ENCODE measurements around the gene GNPTAB. TPM values are rescaled to one million over a fixed set of nuclear protein-coding genes. Genes with fewer than 3 reads are reported as not detected.

Gene GNPTAB
- total and polyA plus RNA-seq, 2 of the 8 experiments (the other 6 are each of a cell fraction or from before 2014, with no cell fraction given), result 21.5 to 51.3 TPM

DNA sequence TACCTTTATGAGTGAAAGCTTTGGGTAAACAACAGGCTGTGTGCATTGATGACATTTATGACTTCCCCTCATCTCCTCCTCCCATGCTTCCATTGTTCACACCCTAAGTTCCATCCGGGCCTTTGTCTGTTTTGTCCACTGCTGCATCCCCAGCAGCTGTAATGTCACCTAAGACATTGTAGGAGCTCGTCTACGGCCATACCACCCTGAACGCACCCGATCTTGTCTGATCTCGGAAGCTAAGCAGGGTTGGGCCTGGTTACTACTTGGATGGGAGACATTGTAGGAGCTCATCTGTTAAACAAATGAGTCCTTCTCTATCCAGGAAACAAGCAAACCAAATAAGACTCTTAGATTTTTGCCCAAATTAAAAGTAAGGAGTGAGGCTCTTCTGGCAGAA is 51.1 kb downstream of the GNPTAB start:
- Histone ChIP-seq H2BK5ac (ENCODE audit: low read depth, low read length) (no peak overlapping the region), H2BK120ac (replicated peaks; ENCODE audit: low read depth, low read length) (no peak overlapping the region), H3K27me3 (replicated peaks in 1 of 4; ENCODE audit: control insufficient read depth in 3 of 4, extremely low read depth in 1 of 4, insufficient read depth in 3 of 4, low read length in 3 of 4) (no peaks in the 10 kb centered on the region), H4K5ac (ENCODE audit: insufficient read length, low read depth, low read length) (no peak overlapping the region), H3K4ac (replicated peaks; ENCODE audit: insufficient read length, low read depth, low read length) (no peak overlapping the region), H3K4me2 (ENCODE audit: insufficient read depth in 1 of 2, low read depth in 2 of 2, low read length in 2 of 2) (no peak overlapping the region), H2BK12ac (ENCODE audit: low read depth, low read length) (no peak overlapping the region), H2BK15ac (ENCODE audit: low read length) (no peak overlapping the region), H2AK5ac (ENCODE audit: low read depth, low read length) (no peak overlapping the region), H3K27ac (ENCODE audit: low read depth, low read length) (no peak overlapping the region), H3K23me2 (ENCODE audit: low read depth, low read length) (no peaks in the 10 kb centered on the region), H3K18ac (ENCODE audit: extremely low read depth, low read length) (no peak overlapping the region), H3K9ac (replicated peaks in 1 of 4; ENCODE audit: extremely low read depth in 1 of 4, low read depth in 3 of 4, low read length in 3 of 4) (no peak overlapping the region), H3K23ac (ENCODE audit: insufficient read length) (no peak overlapping the region), H3K79me2 (ENCODE audit: control insufficient read depth in 1 of 2, insufficient read depth in 2 of 2, low read length in 2 of 2) (no peaks in the 10 kb centered on the region), H3K14ac (ENCODE audit: insufficient read length) (no peak overlapping the region), H2AFZ (ENCODE audit: low read length) (no peak overlapping the region), H4K91ac (replicated peaks; ENCODE audit: insufficient read length, low read length) (no peak overlapping the region), H3K4me1 (replicated peaks in 1 of 4; ENCODE audit: control insufficient read depth in 3 of 4, insufficient read depth in 4 of 4, low read length in 3 of 4) (no peaks in the 10 kb centered on the region), H3K4me3 (ENCODE audit: extremely low read depth in 1 of 4, insufficient read depth in 2 of 4, low read depth in 3 of 4, low read length in 4 of 4) (no peak overlapping the region), H2BK20ac (ENCODE audit: low read length) (no peak overlapping the region), H3K36me3 (ENCODE audit: control insufficient read depth in 2 of 4, insufficient read depth in 4 of 4, low read length in 3 of 4) (peaks cover 0 to 41% (median 13%) of the 10 kb centered on the region in 4 experiments; a peak in 6 of 8 replicates), H3K9me3 (ENCODE audit: insufficient read depth in 2 of 2, low read depth in 1 of 2, low read length in 1 of 2) (no peaks in the 10 kb centered on the region), H4K20me1 (replicated peaks in 1 of 2; ENCODE audit: control insufficient read depth in 1 of 2, insufficient read depth in 2 of 2, low read length in 2 of 2) (peaks cover 0 to 2% of the 10 kb centered on the region in 2 experiments), H3K79me1 (ENCODE audit: low read depth, low read length) (no peaks in the 10 kb centered on the region), H3K56ac (replicated peaks; ENCODE audit: insufficient read length, low read depth, low read length) (no peak overlapping the region), H4K8ac (ENCODE audit: extremely low read depth, insufficient read depth, low read length) (no peak overlapping the region)
- ChIA-PET POLR2A (ENCODE audit: partially characterized antibody) (no interaction called here), CTCF (ENCODE audit: partially characterized antibody) (interaction anchor here (0.5 to 5.7 kb wide), 9 partner anchors 11 to 365 kb away, joined by 3 to 58 read pairs (median 4); partner anchors contain the start of gene GNPTAB)
- no peak for DNase-seq (ENCODE audit: low read depth in 1 of 2, low spot score in 2 of 2)
- 96% methylated on average over 6 of the region's 6 CpGs; no CpG with 5 or more reads in 1 of the 2 experiments for WGBS, 2 experiments (ENCODE audit: extremely low coverage in 1 of 2, insufficient coverage in 1 of 2, insufficient read length in 1 of 2, insufficient replicate concordance in 2 of 2, low coverage in 1 of 2, low lambda C conversion rate in 2 of 2, missing lambda C conversion rate in 1 of 2)
- no peak for TF ChIP-seq BACH1 (IDR thresholded peaks at IDR 0.05; ENCODE audit: low read length)
- no peak for FAIRE-seq
